Measurements from ENCODE around the gene MAN2A2. TPM values are rescaled to one million over a fixed set of nuclear protein-coding genes. Genes with fewer than 3 reads are reported as not detected.

Gene MAN2A2
- total and polyA plus RNA-seq, 8 donors = 46.1 to 86.3 (median 59.4) TPM

- Histone ChIP-seq H3K4me1 (peaks cover 7 to 35% of the 10 kb centered on the region in 2 donors), H3K27ac (no peak overlapping the region), H3K36me3 (peaks cover 0 to 32% of the 10 kb centered on the region in 2 donors), H3K9me3 (no peaks in the 10 kb centered on the region), H3K4me3 (no peak overlapping the region), H3K27me3 (no peaks in the 10 kb centered on the region)
- DNase-seq (no peak), ATAC-seq (no peak)
- intact Hi-C loops (cut with DNase I) = loop anchor here in 1 of 2 donors (5.0 to 10.0 kb wide), 2 partner anchors 76 to 313 kb away; no protein-coding TSS in a partner anchor
- TF ChIP-seq, protein P1, sequence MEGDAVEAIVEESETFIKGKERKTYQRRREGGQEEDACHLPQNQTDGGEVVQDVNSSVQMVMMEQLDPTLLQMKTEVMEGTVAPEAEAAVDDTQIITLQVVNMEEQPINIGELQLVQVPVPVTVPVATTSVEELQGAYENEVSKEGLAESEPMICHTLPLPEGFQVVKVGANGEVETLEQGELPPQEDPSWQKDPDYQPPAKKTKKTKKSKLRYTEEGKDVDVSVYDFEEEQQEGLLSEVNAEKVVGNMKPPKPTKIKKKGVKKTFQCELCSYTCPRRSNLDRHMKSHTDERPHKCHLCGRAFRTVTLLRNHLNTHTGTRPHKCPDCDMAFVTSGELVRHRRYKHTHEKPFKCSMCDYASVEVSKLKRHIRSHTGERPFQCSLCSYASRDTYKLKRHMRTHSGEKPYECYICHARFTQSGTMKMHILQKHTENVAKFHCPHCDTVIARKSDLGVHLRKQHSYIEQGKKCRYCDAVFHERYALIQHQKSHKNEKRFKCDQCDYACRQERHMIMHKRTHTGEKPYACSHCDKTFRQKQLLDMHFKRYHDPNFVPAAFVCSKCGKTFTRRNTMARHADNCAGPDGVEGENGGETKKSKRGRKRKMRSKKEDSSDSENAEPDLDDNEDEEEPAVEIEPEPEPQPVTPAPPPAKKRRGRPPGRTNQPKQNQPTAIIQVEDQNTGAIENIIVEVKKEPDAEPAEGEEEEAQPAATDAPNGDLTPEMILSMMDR (IDR thresholded peaks at IDR 0.05) = no peak
These were observed 56.0 kb downstream of the MAN2A2 start for GRCh38 chr15:90959028-90959595.

DNA sequence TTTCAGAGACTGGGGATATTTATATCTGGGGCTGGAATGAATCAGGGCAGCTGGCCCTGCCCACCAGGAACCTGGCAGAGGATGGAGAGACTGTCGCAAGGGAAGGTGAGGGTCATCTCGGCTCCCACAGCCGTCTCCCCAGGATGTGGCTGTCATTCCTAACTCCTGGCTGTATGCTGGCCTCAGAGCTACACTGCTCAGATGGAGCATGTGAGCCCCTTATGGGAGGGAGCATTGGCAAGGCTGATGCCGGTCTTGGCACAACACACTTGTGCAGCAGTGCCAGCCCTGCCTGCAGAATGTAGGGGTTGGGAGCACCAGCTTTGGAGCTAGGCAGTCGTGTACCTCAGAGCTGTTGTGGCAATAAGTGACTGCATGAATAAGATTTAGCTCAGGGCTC, 56.8 kb downstream of the MAN2A2 start:
- H3K27me3 ChIP-seq = no peaks in the 10 kb centered on the region
- TF ChIP-seq, protein P1 (IDR thresholded peaks at IDR 0.05) = no peak
- peaks cover 0 to 34% of the 10 kb centered on the region in 2 donors for H3K36me3 ChIP-seq
- no peak overlapping the region for H3K4me3 ChIP-seq
- DNase-seq (no peak), ATAC-seq (no peak)
- no peak overlapping the region for H3K27ac ChIP-seq
- intact Hi-C loops (cut with DNase I) = loop anchor here in 1 of 2 donors (5.0 to 10.0 kb wide), 2 partner anchors 75 to 312 kb away; no protein-coding TSS in a partner anchor
- H3K9me3 ChIP-seq = no peaks in the 10 kb centered on the region
- peaks cover 7 to 30% of the 10 kb centered on the region in 2 donors for H3K4me1 ChIP-seq

DNA sequence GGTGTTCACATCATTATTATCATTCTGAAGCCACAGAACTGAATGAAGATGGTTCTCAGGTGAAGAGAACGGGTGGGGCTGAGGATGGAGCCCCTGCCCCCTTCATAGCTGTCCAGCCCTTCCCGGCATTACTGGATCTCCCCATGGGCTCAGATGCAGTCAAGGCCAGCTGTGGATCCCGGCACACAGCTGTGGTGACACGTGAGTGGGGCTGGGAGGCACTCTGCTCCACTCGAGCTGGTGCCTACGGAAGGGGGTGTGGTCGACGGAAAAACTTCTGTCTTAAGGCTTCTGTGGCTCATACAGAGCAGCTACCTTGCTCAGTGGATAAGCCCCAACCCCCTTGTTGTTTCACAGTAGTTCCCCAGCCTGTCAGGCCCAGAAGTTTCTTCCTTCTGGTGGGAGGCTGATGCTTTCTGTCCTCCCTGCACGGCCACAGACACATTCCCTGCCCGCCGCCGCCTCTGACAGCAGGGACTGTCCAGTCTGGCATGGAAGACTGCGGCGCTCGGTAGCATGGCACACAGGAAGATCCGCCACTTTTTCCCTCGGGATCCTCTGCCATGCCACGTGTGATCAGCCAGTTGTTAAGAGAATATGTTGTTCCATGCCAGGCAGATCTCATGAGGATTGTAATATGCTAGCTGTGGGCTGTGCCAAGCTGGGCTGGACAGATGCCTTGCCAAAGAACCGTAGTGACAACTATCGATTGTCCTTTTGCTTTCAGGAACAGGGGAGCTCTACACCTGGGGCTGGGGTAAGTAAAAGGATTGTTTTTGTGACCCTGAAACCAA, 57.4 kb downstream of the MAN2A2 start:
- H3K4me3 ChIP-seq = no peak overlapping the region
- no peak overlapping the region for H3K27ac ChIP-seq
- H3K36me3 ChIP-seq = peaks cover 0 to 37% of the 10 kb centered on the region in 2 donors
- ATAC-seq = no peak
- H3K4me1 ChIP-seq = peaks cover 4 to 24% of the 10 kb centered on the region in 2 donors
- intact Hi-C loops (cut with DNase I) = no loop called here
- H3K27me3 ChIP-seq = no peaks in the 10 kb centered on the region
- no peak for DNase-seq
- no peaks in the 10 kb centered on the region for H3K9me3 ChIP-seq
- TF ChIP-seq, protein P1 (IDR thresholded peaks at IDR 0.05) = no peak

DNA sequence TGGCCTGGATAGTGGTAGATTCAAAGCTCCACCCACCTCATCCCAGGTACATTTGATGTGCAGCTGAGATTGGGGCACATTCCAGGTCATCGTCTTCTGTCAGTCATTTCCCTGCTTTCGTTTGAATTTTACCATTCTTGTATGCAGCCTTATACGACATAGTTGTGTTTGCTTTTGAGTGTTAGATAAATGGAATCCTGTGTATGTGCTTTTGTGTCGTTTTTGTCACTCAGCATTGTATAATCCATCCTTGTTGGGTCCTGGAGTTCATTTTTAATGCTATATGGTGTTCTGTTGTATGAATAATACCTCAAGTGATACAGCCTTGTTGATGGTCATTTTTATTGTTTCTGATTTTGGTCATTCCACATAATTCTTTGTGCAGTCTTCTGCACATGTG, 58.9 kb downstream of the MAN2A2 start:
- Histone ChIP-seq H3K36me3 (peaks cover 0 to 52% of the 10 kb centered on the region in 2 donors), H3K27me3 (no peaks in the 10 kb centered on the region), H3K9me3 (no peaks in the 10 kb centered on the region), H3K27ac (no peak overlapping the region), H3K4me1 (peaks cover 0 to 9% of the 10 kb centered on the region in 2 donors), H3K4me3 (no peak overlapping the region)
- no peak for DNase-seq
- intact Hi-C loops (cut with DNase I) = no loop called here
- no peak for ATAC-seq
- TF ChIP-seq, protein P1 (IDR thresholded peaks at IDR 0.05) = no peak

GRCh38 chr15:90966262-90966661, 63.2 kb downstream of the MAN2A2 start:
- ATAC-seq = no peak
- H3K27me3 ChIP-seq = no peaks in the 10 kb centered on the region
- H3K4me1 ChIP-seq = no peaks in the 10 kb centered on the region
- TF ChIP-seq, protein P1 (IDR thresholded peaks at IDR 0.05) = no peak
- H3K27ac ChIP-seq = no peak overlapping the region
- H3K36me3 ChIP-seq = peaks cover 0 to 69% of the 10 kb centered on the region in 2 donors
- H3K4me3 ChIP-seq = no peak overlapping the region
- intact Hi-C loops (cut with DNase I) = no loop called here
- no peaks in the 10 kb centered on the region for H3K9me3 ChIP-seq
- no peak for DNase-seq

Measured in left lung (tissue), 10 donors.